Mesothelial cell of epicardium (in vitro differentiated cells): ENCODE results near the gene MAGI1. TPM values are rescaled to one million over a fixed set of nuclear protein-coding genes. Genes with fewer than 3 reads are reported as not detected.
A peak's percentile ranks its signal among the peaks of the same experiment; 100 is the strongest.

Experiments used
- DNase-seq, 2 experiments: peaks; one replicate each; pipeline ENCODE4 v3.0.0; 2021; ENCODE audit warnings: low spot score in 2 of 2; ENCODE audit not compliant: unreplicated experiment in 2 of 2
- H3K27ac Mint-ChIP-seq: 2 replicates; pipeline ENCODE4 v1.8.0; 2021; ENCODE audit warnings: mixed read lengths
- H3K27me3 Mint-ChIP-seq: 2 replicates; pipeline ENCODE4 v1.8.0; 2021; ENCODE audit warnings: low read depth, mixed read lengths
- H3K36me3 Mint-ChIP-seq: 2 replicates; pipeline ENCODE4 v1.8.0; 2021; ENCODE audit warnings: mixed read lengths
- H3K4me1 Mint-ChIP-seq: 2 replicates; pipeline ENCODE4 v1.8.0; 2021; ENCODE audit warnings: mixed read lengths
- H3K4me3 Mint-ChIP-seq: 2 replicates; pipeline ENCODE4 v1.8.0; 2021; ENCODE audit warnings: mild to moderate bottlenecking, moderate library complexity, mixed read lengths
- H3K9me3 Mint-ChIP-seq: 2 replicates; pipeline ENCODE4 v1.8.0; 2021; ENCODE audit warnings: mixed read lengths
- total RNA-seq: library from RNA; stranded (reverse); gene quantifications from 3 replicates; pipeline ENCODE4 v1.2.1, GENCODE V29; 2021
- TF ChIP-seq, protein P1 (sequence below): fragments of 200-600 bp; sonication (generic); IDR thresholded peaks from one replicate; pipeline ENCODE4 v1.5.0; 2021; ENCODE audit warnings: antibody characterized with exemption; ENCODE audit not compliant: unreplicated experiment

Gene MAGI1
- total RNA-seq, 1 donor from 2014 or later: 65.6 TPM

DNA sequence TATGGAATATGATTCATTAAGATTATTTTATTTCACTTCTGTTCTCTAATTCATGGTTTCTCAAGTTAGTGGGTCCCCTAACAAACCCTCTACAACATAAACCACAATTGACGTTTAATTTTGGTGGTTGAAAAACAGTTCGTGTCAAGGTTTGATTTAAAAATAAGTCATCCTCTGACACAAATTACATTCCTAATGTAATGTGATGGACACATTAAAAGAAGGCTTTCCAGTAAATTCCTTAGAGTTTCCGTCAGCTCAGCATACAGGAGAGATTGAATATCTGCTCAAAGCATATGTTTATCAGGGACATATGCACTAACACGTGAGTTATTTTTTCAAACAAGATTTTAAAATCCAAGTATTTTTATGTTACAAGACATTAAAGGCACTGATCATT, 724.4 kb downstream of the MAGI1 start:
- TF ChIP-seq, protein P1, sequence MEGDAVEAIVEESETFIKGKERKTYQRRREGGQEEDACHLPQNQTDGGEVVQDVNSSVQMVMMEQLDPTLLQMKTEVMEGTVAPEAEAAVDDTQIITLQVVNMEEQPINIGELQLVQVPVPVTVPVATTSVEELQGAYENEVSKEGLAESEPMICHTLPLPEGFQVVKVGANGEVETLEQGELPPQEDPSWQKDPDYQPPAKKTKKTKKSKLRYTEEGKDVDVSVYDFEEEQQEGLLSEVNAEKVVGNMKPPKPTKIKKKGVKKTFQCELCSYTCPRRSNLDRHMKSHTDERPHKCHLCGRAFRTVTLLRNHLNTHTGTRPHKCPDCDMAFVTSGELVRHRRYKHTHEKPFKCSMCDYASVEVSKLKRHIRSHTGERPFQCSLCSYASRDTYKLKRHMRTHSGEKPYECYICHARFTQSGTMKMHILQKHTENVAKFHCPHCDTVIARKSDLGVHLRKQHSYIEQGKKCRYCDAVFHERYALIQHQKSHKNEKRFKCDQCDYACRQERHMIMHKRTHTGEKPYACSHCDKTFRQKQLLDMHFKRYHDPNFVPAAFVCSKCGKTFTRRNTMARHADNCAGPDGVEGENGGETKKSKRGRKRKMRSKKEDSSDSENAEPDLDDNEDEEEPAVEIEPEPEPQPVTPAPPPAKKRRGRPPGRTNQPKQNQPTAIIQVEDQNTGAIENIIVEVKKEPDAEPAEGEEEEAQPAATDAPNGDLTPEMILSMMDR: no peak
- peaks cover 17% of the 10 kb centered on the region for H3K9me3 Mint-ChIP-seq
- peak overlapping the region; percentile 48 for H3K27ac Mint-ChIP-seq
- DNase-seq: no peak
- H3K27me3 Mint-ChIP-seq: no peaks in the 10 kb centered on the region
- peaks cover 11% of the 10 kb centered on the region for H3K4me1 Mint-ChIP-seq
- H3K36me3 Mint-ChIP-seq: peaks cover 3% of the 10 kb centered on the region
- H3K4me3 Mint-ChIP-seq: no peak overlapping the region

DNA sequence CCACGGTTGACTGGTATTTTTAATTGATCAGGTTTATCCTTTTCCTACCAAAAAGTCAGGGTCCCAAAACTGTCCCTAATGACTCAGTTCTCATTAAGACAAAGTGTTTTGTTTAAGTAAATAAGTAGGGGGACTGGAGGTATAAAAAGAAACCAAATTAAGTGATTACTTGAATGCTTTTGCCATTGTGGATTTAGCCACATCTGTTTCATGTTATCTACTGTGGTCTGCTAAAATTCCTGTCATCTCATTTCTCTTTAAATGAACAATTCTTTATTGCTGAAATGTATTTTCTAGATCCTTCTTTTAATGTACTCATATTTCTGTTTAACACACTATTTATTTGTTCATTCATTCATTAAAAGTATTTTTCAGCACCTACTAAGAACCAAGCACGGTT, 725.1 kb downstream of the MAGI1 start:
- no peak for DNase-seq
- Mint-ChIP-seq H3K27me3 (no peaks in the 10 kb centered on the region), H3K9me3 (peaks cover 17% of the 10 kb centered on the region), H3K4me3 (no peak overlapping the region), H3K36me3 (peaks cover 3% of the 10 kb centered on the region), H3K4me1 (peaks cover 11% of the 10 kb centered on the region), H3K27ac (no peak overlapping the region)
- TF ChIP-seq, protein P1: no peak

DNA sequence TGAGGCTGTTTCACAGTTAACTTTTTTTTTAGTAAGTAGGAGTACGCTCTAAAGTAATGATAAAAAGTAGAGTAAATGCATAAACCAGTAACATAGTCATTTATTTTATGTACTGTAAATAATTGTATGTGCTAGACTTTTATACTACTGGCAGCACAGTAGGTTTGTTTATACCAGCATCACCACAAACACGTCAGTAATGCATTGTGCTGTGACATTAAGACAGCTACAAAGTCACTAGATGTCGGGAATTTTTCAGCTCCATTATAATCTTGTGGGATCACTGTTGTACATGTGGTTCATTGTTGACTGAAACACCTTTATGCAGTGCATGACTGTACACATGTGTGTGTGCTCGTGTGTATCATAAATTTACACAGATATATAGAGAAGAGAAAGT, 732.9 kb downstream of the MAGI1 start:
- Mint-ChIP-seq H3K9me3 (no peaks in the 10 kb centered on the region), H3K36me3 (no peaks in the 10 kb centered on the region), H3K27ac (no peak overlapping the region), H3K4me1 (no peaks in the 10 kb centered on the region), H3K4me3 (no peak overlapping the region), H3K27me3 (peaks cover 7% of the 10 kb centered on the region)
- TF ChIP-seq, protein P1: no peak
- no peak for DNase-seq

Other genes with a start within 250 kb of the MAGI1 start
- 19.2 to 20.8 TPM (median 20.3 TPM) in 3 replicates for gene SLC25A26, start 182.1 kb upstream of the MAGI1 start, total RNA-seq